ENCODE results near the gene TULP4.

The TULP4 gene

DNA sequence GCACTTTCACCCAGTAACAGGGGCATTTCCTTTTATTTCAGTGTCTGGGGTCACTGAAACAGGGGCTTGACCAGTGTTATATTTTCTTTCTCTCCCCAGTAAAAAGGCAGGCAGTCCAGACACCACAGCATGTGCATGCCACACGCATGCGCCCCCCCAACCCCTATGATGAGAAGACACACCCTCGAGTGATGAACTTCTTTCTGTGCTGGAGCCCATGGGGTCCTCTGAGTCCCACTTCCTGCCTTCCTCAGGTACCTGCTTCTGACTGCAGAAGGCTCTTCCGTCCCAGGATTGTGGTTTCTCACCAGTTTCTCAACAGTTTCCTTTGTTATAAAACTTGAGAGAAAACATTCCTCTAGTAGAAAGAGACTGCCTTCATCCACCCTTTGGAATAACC, 201.9 kb downstream of the TULP4 start:
- H3K4me3 ChIP-seq (ENCODE audit: low read depth, low read length), result no peak overlapping the region
- TF ChIP-seq, protein P1, sequence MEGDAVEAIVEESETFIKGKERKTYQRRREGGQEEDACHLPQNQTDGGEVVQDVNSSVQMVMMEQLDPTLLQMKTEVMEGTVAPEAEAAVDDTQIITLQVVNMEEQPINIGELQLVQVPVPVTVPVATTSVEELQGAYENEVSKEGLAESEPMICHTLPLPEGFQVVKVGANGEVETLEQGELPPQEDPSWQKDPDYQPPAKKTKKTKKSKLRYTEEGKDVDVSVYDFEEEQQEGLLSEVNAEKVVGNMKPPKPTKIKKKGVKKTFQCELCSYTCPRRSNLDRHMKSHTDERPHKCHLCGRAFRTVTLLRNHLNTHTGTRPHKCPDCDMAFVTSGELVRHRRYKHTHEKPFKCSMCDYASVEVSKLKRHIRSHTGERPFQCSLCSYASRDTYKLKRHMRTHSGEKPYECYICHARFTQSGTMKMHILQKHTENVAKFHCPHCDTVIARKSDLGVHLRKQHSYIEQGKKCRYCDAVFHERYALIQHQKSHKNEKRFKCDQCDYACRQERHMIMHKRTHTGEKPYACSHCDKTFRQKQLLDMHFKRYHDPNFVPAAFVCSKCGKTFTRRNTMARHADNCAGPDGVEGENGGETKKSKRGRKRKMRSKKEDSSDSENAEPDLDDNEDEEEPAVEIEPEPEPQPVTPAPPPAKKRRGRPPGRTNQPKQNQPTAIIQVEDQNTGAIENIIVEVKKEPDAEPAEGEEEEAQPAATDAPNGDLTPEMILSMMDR (IDR thresholded peaks at IDR 0.05; ENCODE audit: low read depth, low read length), result no peak

DNA sequence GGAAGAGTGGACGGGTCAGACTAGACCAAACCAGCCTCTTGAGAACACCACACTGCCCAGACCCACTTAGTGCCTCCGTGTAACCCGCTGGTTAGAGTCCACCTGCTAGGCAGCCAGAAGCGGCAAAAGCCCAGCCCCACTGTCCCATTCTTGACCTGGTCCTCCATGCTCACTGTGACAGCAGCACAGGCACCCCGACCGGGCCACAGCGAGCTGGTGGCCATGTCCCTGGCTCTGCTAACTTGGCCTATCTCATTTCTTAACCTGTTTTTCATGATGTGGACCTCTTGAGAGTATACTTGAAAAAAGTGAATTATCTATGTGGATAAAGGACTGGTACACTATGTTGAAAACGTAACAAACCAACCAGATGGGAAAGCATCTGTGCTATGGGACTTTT, 202.7 kb downstream of the TULP4 start:
- H3K4me3 ChIP-seq (ENCODE audit: low read depth, low read length), result no peak overlapping the region
- TF ChIP-seq, protein P1 (IDR thresholded peaks at IDR 0.05; ENCODE audit: low read depth, low read length), result no peak

DNA sequence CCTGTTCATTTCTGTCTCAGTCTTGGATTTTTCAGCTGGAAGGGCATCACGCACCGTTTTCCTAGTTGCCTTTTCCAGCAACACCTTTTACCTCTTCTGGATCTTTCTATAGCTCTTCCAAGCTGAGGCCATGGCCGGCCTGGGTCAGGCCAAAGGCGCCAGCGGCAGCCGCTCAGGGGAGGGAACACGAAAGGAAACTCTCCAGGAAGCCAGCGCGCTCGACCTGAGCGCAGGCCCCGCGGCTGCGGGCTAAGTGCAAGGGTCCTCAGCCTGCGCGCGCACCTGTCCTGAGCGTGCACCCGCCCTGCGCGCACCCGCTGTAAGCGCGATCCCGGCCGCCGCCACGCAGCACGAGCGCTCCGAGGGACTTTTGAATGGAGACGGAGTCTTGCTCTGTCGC, 203.8 kb downstream of the TULP4 start:
- no peak overlapping the region for H3K4me3 ChIP-seq (ENCODE audit: low read depth, low read length)
- TF ChIP-seq, protein P1 (IDR thresholded peaks at IDR 0.05; ENCODE audit: low read depth, low read length), result no peak

DNA sequence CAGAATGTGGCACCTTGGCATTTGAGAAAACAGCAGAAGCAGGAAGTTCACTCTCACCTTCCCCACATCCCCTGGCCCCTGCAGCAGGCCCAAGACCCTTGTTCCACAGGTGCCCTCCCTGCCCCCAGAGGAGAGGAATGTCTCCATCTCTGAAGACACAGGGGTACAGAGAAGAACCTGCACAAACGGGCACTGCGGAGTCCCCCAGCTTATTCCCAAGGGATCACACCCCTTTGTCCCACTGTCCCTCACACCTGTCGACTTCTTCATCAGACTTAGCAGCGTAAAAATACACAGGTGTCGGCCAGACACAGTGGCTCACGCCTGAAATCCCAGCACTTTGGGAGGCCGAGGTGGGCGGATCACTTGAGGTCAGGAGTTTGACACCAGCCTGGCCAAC, 204.8 kb downstream of the TULP4 start:
- no peak overlapping the region for H3K4me3 ChIP-seq (ENCODE audit: low read depth, low read length)
- TF ChIP-seq, protein P1 (IDR thresholded peaks at IDR 0.05; ENCODE audit: low read depth, low read length), result no peak

DNA sequence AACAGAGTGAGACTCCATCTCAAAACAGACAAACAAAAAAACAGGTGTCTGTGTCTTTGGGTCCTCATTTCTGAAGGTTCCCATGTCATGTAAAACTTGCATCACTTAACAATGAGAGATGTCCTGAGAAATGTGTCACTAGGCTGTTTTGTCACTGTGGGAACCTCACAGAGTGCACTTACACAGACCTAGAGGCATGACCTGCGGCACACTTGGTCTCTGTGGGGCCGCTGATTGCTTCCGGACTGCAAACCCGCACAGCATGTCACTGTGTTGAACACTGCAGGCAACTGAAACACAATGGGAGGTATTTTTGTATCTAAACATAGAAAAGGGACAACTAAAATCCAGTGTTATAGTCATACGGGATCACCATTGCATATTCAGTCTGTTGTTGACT, 205.3 kb downstream of the TULP4 start:
- no peak overlapping the region for H3K4me3 ChIP-seq (ENCODE audit: low read depth, low read length)
- TF ChIP-seq, protein P1 (IDR thresholded peaks at IDR 0.05; ENCODE audit: low read depth, low read length), result no peak

DNA sequence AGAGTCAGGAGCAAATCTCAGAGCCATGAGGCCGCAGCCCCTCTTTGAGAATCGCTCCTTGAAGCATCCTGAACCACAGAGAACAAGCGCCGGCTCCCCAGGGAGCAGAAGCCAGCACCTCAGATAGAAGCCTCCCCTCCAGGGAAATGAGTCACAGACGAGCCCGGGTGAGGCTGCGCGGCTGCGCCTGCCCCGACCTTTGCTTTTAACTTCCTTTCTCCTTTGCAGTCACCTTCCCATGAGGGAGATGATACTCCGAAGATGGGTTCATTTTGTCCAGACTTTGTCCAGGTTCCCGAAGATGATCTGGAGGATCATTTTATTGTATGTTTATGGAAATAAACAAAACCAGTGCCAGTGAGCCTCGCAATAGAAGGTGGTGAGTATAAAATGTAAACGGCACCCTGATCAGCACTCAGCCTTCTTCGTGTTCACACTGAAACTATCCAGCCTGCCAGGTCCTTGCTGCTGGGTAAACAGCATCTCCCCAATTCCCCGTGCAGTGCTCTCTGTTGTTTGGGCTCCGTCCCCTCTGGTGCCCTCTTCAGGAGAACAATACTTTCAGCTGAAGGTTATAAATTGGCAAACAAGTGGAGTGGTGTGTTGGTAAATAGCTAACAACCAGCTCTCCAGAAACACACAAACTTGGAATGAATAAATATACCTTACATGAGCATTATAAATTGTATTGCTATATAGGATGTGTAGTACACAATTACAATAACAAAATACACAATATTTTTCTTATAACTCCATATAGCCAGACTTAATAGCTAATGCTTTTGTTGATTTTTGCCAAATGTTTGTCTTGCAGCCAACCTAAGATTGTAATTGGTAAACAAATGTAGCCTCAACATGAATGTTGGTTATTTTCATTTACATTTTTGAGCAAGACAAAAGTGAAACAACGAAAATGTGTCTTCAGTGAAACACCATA, 206.2 kb downstream of the TULP4 start:
- TF ChIP-seq, protein P1 (IDR thresholded peaks at IDR 0.05; ENCODE audit: low read depth, low read length), result peak; percentile 51
- peak overlapping the region; percentile 52 for H3K4me3 ChIP-seq (ENCODE audit: low read depth, low read length)

DNA sequence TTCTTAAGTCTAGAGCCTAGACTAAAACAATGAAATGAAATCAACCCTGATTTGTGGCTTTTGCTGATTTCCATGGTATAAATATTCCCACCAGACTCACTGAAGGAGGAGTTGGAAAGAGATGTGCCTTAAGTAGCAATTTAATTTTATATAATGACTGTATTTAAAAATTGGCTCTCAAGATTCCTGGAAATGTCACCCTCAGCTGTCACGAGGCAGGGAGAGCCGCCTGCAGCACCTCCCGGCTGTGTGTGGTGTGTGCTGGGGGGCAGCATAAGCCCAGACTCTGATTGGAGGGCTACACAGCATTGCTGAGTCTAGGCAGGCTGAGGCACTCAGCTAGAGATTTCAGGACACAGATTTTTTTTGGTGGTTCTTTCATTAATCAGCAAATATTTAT, 207.0 kb downstream of the TULP4 start:
- no peak overlapping the region for H3K4me3 ChIP-seq (ENCODE audit: low read depth, low read length)
- TF ChIP-seq, protein P1 (IDR thresholded peaks at IDR 0.05; ENCODE audit: low read depth, low read length), result no peak

Data from WI38 (cell line).